Measurements from ENCODE around the gene ADAMTS17.

The ADAMTS17 gene

GRCh38 chr15:100221471-100222348 is 120.1 kb downstream of the ADAMTS17 start:
- DNase-seq (ENCODE audit: low spot score), result no peak

GRCh38 chr15:100220058-100220768 is 121.6 kb downstream of the ADAMTS17 start:
- no peak for DNase-seq (ENCODE audit: low spot score)

- no peak for DNase-seq (ENCODE audit: low spot score)
Measured at GRCh38 chr15:100218434-100218833, 123.3 kb downstream of the ADAMTS17 start.

- no peak for DNase-seq (ENCODE audit: low spot score)
Measured at GRCh38 chr15:100216182-100216581, 125.6 kb downstream of the ADAMTS17 start.

GRCh38 chr15:100215843-100216169 is 126.0 kb downstream of the ADAMTS17 start:
- no peak for DNase-seq (ENCODE audit: low spot score)

- DNase-seq (ENCODE audit: low spot score), result no peak
Measured at GRCh38 chr15:100215031-100215842, 126.5 kb downstream of the ADAMTS17 start.

GRCh38 chr15:100211855-100212850 is 129.6 kb downstream of the ADAMTS17 start:
- no peak for DNase-seq (ENCODE audit: low spot score)

- no peak for DNase-seq (ENCODE audit: low spot score)
Measured at GRCh38 chr15:100210338-100210737, 131.4 kb downstream of the ADAMTS17 start.

- no peak for DNase-seq (ENCODE audit: low spot score)
Measured at GRCh38 chr15:100208921-100209603, 132.7 kb downstream of the ADAMTS17 start.

- no peak for DNase-seq (ENCODE audit: low spot score)
Measured at GRCh38 chr15:100207053-100207452, 134.7 kb downstream of the ADAMTS17 start.

- DNase-seq (ENCODE audit: low spot score), result no peak
Measured at GRCh38 chr15:100206643-100207042, 135.1 kb downstream of the ADAMTS17 start.

- DNase-seq (ENCODE audit: low spot score), result no peak
Measured at GRCh38 chr15:100205549-100206295, 136.1 kb downstream of the ADAMTS17 start.

GRCh38 chr15:100204771-100205170 is 137.0 kb downstream of the ADAMTS17 start:
- DNase-seq (ENCODE audit: low spot score), result no peak

GRCh38 chr15:100204211-100204610 is 137.6 kb downstream of the ADAMTS17 start:
- DNase-seq (ENCODE audit: low spot score), result no peak

GRCh38 chr15:100202309-100202960 is 139.3 kb downstream of the ADAMTS17 start:
- no peak for DNase-seq (ENCODE audit: low spot score)

- no peak for DNase-seq (ENCODE audit: low spot score)
Measured at GRCh38 chr15:100201376-100202280, 140.1 kb downstream of the ADAMTS17 start.

- no peak for DNase-seq (ENCODE audit: low spot score)
Measured at GRCh38 chr15:100200287-100200880, 141.4 kb downstream of the ADAMTS17 start.
